ENCODE data around the gene CASZ1.

DNA sequence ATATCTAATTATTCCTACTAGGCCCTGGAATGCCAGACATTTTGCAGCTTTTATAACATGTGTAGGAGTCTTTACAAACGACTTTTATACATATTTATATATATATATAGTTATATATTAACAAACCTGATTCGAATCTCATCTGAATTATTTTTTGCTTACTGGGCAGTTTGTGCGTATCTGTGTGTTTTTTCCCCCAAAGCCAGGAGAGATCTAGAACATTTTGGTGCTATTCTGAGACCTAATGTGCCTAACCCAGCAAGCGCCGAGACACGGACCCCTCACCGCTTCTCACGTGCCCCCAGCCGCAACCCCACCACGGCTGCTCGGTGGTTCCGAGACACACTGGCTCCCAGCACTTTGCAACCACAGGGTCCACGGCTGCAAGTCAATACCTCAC lies 54.8 kb downstream of the CASZ1 start:
- TF ChIP-seq, protein P1, sequence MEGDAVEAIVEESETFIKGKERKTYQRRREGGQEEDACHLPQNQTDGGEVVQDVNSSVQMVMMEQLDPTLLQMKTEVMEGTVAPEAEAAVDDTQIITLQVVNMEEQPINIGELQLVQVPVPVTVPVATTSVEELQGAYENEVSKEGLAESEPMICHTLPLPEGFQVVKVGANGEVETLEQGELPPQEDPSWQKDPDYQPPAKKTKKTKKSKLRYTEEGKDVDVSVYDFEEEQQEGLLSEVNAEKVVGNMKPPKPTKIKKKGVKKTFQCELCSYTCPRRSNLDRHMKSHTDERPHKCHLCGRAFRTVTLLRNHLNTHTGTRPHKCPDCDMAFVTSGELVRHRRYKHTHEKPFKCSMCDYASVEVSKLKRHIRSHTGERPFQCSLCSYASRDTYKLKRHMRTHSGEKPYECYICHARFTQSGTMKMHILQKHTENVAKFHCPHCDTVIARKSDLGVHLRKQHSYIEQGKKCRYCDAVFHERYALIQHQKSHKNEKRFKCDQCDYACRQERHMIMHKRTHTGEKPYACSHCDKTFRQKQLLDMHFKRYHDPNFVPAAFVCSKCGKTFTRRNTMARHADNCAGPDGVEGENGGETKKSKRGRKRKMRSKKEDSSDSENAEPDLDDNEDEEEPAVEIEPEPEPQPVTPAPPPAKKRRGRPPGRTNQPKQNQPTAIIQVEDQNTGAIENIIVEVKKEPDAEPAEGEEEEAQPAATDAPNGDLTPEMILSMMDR (IDR thresholded peaks at IDR 0.05): no peak
- TF ChIP-seq ZFX (IDR thresholded peaks at IDR 0.05; ENCODE audit: borderline replicate concordance): no peak
